ENCODE results near the gene MTFMT.
"Not testable (repeated sequence)": the region's sequence is repeated elsewhere in the genome, so short reads cannot be mapped to it uniquely, and the experiment has no call there.

MTFMT gene

DNA sequence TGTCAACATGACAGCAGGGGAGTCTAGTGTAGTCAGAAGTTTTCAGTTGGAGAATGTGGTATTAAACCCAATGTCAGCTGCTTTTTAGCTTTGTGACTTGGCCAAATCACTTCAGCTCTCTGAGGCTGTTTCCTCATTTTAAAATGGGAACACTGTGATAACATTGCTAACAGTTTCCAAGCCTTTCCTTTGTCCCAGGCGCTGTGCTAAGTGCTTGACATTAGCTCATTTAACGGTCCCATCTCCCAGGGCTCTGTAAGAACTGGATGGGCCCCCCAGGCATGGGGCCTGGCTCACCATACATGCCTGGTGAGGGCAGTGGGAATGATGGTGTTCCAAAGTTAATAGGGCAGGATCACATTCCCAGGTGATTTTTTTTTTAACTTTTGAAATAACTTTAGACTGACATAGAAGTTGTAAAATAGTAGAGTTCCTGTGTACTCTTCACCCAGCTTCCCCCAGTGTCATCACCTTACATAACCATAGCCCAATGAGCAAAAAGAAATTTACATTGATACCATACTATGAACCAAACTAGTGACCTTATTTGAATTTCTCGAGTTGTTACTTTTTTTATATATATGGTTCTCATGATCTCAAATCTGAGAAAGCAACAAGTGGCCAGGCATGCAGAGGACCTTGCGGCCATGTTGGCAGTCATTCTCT, 30.6 kb upstream of the MTFMT start:
- DNase-seq: no peak

DNA sequence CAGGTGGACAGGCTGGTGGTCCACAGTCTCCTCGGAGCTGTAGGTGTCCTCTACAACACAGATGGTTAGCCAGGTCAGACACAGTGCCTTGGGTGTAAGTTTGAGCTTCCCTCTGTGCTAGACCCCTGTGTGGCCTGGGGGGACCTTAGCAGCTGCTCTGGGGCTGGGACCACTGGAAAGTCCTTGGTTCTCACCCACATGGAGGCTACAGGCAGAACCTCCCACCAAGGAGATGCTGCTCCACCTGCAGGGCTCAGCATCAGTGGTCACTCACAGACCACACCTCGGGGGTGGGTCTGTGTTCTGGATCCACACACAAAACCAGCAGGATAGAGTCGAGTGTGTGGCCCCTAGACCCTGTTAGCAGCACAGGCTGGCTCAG, 29.9 kb upstream of the MTFMT start:
- no peak for DNase-seq

DNA sequence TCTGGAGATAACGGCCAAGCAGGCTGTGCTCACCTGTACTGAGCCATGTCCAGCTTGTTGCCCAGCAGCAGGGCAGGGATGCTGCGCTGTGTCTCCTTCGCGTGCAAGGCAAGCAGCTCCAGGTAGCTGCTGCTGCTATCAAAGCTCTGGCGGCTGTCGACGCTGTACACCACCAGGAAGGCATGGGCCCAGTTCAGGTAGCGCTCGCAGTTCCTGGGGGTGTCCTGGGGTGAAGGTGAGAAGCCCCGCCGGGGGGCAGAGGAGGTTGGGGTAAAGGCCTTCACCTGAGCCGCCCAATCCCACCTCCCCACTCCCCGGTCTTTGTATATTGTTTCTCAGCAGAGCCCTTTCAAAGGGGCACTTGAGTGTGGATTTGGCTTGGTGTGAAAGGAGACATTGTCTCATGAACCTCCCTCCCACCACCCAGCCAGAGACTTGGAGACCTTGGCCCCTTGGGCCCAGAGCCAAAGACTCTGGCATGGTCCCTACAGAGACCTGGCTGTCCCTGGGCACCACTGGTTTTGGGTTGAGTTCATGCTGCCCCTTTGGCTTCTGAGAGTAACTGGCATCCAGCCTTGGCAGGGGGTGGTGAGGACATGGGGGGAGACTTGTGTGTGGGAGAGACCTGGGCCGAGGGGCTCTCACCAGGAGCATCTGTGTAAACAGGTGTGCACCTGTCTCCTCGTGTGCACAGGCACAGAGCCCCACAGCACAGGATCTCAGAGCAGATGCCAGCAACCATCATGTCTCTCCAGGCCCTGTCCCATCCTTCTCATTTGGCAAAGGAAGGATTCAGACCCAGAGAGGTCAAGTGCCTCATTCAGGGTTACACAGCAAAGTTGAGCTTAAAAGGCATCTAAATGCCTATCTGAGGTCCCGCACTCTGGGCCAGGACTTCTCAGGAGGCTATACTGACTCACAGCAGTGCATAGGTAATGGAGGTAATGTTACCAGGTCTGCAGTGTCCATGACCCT, 29.2 kb upstream of the MTFMT start:
- no peak for DNase-seq

DNA sequence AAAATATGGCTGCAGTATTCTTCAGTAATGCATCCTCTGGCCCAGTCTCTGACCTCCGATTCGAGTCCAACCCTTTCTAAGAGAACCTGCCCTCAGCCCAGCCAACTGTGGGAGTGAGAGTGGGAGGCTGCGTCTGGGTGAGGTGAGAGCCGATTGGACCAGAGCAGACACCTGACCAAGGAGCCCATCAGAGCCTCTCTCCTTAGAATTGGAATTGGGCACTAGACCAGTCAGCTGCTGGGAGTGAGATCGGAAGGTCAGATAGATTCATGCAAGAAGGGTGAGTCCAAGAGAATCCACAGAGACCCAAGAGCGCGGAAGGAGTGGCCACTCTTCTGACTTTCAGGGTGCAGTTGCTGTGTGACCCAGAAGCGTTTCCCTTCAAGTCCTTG, 28.1 kb upstream of the MTFMT start:
- no peak for DNase-seq

DNA sequence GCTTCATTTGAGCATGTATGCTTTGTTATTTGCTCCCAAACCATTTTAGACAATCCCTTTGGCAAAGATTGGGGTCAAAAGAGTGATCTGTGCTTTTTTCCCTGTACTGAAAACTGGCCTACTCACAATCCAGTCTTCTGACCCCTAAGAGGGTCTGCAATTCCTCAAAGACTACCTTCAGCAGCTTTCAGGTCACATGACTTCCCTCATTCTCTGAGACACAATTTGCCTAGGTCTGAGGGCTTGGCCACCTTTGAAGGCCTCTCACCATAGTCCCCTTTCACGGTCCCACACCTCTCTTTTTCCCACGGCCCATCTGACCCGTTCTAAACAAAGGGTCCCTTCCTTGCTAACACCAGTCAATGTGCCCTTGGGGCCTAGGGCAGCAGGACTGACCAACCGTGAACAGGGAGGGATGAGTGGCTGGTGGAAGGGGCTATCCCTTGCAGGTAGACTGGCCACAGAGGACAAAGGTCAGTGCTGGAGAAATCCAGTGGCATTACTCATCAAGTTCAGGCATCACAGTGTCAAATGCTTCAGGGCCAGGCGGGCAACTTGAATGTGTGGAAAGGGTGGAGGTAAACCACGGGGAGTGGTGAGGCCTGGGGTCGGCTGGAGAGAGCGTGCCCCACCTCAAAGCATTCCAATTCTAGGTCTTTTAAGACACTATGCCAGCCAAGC, 27.6 kb upstream of the MTFMT start:
- DNase-seq: no peak

DNA sequence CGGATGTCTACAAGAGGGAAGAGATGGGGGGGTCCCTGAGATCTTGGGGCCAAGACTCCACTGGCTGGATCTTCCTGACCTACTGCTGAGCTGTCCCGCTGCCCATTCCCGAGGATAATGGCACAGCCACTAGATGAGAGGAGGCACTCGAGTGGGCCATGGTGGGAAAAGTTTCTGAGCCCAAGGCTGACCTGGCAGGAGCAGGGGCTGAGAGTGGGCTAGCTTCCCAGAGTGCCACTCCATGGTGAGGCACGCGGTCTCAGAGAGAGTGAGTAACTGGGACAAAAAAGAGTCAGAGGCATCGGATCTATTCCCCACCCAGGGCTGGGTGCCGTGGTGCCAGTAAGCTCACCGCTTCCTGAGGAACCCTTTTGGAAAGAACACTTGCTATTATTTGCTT, 26.7 kb upstream of the MTFMT start:
- DNase-seq: no peak

DNA sequence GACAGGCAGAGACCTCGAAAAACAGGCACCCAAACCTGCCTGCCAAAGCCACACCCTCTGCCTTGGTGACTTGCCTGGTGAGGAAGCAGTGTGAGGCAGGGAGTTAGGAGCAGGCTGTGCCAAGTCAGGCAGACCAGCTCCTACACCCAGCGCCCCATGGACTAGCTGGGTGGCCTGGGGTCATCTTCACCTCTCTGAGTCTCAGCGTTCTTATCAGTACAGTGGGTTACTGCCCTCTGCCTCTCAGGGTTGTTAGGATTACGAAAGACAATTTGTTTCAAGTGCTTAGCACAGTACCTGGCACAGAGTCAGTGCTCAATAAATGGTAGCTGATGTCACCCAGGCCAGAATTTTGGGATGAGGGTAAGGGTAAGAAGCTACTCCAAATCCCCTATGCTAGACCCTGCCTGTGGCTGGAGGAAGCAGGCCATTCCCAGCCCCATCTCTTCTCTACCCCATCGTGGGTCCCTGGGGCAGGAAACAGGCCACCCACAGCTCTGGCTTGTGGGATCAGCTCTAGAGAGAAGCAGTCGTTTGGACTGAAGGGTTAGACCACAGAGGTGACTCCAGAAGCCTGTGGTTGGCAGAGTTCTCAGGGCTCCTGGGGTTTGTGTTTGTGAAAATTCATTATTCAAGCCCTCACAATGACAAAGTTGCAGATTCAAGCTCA, 25.9 kb upstream of the MTFMT start:
- no peak for DNase-seq

DNA sequence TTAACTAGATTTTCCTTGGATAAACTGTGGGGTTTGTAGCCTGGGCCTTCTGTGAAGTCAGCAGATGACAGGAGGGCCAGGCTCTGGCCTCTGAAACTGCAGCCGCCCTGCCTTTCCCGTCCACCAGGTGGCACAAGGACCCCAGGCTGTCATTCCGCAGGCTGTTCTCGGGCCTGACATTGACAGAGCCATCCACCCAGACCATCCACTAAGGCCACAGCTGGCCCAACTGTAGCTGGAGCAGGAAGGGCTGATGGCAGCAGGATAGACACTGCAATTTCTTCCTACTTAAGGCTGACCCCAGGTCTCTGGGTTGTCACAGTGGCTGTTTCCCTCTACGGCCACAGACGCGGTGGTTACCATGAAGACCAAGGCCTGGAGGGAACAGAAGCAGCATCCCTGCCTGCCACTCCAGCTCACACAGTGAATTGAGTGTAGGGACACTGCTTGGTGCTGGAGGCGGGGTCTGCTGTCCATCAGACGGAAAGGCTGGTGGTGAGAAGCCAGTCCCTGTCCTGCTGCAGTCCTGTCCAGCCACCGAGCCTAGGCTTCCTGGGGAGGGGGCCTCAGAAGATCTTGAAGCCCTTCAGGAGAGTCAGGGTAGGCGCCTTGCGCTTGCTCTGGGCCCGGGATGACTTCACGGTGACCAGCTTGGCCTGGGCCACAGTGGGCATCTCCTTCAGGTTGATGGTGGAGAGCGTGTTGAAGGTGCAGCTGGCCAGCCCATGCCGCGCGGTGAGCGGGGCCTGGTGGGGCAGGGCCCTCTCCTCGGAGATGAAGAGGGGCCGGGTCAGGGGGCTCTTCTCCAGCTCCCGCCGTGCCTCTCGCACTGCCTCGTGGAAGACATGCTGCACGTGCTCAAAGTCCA, 25.1 kb upstream of the MTFMT start:
- peak; percentile 51 for DNase-seq

DNA sequence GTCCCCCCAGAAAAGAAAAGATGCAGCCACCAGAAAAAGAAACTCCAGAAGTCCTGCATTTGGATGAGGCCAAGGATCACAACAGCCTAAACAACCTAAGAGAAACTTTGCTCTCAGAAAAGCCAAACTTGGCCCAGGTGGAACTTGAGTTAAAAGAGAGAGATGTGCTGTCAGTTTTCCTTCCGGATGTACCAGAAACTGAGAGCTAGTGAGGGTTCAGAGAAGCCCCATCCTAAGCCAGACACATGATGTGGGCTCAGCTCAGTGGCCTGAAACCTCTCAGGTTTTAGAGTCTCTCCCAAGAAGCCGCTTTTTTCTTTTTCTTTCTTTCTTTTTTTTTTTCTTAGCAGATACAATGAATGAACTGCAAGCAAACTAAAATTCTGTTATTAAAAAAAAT, 23.5 kb upstream of the MTFMT start:
- no peak for DNase-seq

DNA sequence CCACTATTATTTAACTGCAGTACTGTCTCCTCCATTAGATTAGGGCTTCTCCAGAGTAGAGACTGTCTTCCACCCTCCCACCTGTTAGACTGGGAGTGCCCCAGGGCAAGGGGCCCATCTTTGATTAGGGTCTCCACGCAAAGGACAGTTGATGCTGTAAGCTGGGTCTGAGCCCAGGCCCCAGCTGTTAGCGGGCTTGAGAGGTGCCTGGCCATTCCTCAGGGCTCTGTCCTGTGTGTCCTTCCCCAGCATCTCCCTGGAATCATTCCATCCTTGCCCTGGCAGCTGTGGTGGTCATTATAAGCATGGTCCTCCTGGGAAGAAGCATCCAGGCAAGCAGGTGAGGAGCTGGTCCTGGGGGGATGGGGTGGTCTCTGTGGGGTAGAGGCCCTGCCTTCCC, 21.8 kb upstream of the MTFMT start:
- DNase-seq: no peak

DNA sequence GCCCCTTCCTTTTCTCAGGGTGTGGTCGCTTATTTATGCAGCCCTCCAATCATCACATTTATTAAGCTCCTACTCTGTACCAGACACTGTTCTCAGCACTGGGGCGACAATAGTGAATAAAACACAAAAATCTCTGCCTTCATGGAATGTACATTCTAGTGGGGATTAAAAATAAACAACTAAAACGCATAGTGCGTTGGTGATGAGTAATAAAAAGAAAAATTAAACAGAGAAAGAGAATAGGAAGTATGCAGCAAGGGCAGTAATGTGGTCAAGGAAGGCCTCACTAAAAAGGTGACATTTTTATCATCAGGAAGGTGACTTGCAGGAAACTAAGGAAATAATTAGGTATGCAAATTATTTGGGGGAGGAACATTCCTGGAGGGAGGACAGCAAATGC, 20.8 kb upstream of the MTFMT start:
- DNase-seq: no peak

DNA sequence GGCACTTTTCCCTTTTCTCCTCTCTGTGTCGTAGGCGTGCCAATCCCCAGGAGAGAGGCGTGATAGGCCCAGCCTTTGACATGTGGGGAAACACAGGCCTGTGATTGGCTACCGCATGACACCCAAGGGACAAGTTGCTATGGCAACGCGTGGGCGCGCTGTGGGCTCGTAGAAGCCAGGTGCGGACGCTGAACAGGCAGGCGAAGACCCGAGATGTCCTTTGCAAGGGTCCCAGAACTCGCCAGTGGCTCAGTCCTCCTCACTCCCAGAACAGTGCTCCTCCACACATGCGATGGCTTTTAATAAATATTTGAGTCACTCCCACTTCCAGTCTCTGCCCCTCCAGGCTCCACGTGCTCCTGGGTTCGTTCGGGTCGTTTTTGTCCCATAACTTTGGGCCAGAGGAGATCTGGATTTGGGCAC, 20.0 kb upstream of the MTFMT start:
- peak; percentile 92 for DNase-seq

DNA sequence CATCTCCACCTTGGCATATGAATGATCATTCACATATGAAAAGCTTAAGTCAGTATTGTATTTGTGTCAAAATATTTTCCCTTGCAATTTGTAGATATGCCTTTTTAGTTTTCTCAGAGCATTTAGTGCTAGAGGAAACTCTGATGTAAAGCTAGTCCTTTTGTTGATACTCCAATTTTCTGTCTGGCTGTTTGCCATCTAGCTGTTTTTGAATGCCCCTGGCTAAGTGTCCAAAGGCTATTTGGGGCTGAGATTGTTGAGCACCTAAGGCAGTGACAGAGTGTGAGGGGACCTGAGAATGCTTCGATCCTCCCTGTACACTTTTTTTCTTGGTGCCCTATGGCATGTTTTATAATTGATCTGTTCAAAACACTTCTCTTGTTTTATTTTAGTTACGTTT, 18.8 kb upstream of the MTFMT start:
- no peak for DNase-seq

DNA sequence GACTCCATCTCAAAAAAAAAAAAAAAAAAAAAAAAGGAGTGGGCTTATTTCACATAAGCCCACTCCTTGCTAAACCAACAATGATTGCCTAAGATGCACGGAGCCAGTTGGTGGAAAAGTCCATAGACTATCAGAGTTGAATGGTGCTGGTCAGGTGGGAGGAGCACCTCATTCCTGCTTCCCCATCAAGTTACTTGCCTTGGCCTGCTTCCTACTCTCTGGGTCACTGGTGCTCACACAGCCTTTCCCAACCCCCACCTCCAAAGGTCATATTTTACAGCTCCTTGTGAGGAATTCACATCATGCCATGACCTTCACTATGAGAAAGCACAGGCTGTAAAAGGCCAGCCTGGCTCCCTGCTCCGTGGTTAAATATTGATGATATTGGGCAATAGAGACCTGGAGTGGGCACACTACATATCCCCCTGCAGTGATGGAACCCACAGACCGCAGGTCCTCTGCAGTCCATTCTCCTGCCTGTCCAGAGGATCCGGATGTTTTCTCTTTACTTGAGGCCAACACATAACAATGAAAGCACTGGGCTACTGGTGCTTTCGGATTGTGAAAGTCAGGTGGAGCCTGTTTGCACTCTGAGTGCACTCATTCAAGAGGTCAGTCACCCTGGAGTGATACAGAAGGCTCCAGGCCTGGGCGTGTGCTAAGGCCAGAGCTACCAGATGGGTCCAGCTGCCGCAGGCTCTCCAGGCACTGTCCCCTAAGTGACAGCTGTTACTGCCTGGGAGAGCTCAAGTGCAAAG, 15.5 kb upstream of the MTFMT start, which contains the start of gene SLC51B:
Gene SLC51B (plus strand): TSS at position 664 of the 758 bp plus-strand sequence. CDS start 4,618 bp downstream, outside the sequence.
- no peak for DNase-seq

DNA sequence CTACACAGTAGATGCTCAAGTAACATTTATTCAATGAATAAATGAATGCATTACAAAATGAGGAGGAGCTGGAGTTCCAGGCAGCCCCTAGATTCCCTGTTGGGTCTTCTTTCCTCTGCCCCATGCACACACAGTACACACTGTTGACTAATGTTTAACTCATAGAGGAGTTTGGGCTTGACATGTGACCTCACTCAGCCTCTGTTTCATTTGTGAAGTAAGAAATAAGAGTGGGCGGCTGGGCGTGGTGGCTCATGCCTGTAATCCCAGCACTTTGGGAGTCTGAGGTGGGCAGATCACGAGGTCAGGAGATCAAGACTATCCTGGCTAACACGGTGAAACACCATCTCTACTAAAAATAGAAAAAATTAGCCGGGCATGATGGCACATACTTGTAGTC, 14.8 kb upstream of the MTFMT start:
- DNase-seq: not testable (repeated sequence)

DNA sequence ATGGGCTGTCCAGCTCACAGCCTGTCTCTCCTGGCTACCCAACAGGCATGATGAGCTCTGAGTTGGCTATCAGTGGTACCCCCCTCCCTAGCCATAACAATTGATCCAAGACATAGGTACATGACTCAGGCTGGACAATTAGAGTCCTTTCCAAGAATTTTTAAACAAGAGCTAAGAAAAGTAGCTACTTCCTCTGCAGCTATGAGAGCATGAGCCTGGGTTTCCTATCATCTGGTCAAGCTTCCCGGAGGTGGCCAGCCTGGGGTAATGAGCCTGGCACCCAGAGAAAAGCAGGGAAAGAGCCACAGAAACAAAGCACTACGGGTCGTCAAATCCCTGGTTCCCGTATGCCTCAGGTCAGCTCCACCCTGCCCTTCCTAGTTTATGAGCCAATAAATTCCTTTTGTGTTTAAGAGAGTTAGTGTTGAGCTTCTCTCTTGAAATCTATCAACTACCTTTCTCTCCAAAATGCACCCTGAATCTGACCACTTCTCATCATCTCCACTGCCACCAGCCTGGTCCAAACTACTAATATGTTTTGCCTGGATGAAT, 13.4 kb upstream of the MTFMT start:
- no peak for DNase-seq

DNA sequence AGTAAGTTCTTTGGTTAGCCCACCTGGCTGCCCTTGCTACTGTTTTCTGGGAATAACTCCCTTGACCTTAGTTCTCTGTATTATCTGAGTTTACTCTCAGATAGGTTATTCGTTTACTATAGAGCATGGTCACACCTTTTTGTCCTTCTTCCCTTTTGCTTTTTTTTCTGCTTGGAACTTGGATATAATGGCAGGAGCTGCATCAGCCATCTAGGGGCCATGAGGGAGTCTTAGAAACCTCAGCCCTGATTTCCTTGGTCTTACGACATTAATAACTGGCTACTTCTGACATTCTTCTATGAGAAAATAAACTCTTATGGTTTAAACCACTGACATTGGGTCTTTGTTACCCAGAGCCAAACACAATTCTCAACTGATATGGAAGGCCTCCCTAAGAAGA, 12.3 kb upstream of the MTFMT start:
- no peak for DNase-seq

DNA sequence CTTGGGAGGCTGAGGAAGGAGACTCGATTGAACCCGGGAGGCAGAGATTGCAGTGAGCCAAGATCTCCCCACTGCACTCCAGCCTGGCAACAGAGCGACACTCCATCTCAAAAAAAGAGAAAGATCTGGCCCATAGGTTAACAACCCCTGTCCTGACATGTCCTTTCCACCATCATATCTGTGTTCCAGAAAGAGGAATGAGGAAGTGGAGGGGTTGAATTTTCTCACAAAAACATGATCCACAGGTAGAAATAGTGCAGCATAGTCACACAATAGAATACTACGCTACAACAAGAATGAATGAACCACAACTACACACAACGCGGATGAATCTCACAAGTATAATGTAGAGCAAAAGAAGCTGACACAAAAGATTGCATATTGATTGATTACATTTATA, 11.0 kb upstream of the MTFMT start:
- DNase-seq: no peak

DNA sequence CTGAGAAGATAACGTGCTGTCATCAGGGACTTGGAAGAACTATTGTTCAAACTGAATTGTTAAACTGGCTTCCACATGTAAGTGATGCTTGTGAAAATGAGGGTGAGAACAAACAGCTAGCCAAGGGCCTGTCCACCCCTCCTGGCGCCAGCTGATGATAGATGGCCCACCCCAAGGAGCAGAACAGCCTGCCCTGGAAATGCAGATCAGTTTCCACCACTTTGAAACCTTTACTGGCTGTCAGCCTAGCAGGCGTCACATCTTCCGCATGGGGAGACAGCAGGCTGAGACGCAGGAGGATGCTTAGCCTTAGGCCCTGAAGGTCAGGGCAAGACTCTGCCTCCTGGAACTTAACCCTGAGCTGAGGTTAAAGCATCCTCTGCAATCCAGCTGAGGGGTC, 9.4 kb upstream of the MTFMT start:
- DNase-seq: no peak

DNA sequence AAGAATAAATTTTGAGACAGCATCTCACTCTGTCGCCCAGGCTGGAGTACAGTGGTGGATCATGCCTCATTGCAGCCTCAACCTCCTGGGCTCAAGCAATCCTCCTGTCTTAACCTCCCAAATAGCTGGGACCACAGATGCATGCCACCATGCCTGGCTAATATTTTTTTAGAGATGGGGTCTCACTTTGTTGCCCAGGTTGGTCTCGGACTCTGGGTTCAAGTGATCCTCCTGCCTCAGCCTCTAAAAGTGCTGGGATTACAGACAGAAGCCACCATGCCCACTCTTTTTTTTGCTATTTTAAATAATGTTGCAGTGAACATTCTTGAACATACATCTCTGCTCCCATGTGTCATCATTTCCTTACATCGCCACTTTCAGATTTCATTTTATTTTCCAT, 9.0 kb upstream of the MTFMT start:
- no peak for DNase-seq

DNA sequence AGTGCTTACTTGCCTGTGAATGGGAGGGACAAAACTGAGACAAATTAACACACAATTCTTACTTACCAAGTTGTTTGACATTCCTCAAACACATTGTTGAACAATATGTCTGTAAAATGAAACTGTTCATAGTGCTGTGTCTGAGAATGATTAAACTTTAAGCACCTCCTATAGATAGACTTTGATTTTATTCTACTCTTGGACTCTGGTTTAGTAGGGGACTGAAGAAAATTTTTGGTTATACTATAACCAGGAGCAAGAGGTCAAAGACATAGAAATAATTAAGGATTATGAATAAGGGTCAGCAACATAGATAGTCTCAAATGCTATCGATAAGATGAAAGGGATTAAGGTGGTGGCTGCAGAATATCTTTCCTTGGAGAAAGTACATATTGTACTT, 7.9 kb upstream of the MTFMT start:
- no peak for DNase-seq
